ENCODE measurements around the gene ORC6. TPM values are rescaled to one million over a fixed set of nuclear protein-coding genes. Genes with fewer than 3 reads are reported as not detected.
A peak's percentile ranks its signal among the peaks of the same experiment; 100 is the strongest.

Gene ORC6
- total and polyA plus RNA-seq, 9 of the 15 experiments (the other 6 are each of a cell fraction or from before 2014, with no cell fraction given) = 18.7 to 71.4 (median 47.0) TPM

DNA sequence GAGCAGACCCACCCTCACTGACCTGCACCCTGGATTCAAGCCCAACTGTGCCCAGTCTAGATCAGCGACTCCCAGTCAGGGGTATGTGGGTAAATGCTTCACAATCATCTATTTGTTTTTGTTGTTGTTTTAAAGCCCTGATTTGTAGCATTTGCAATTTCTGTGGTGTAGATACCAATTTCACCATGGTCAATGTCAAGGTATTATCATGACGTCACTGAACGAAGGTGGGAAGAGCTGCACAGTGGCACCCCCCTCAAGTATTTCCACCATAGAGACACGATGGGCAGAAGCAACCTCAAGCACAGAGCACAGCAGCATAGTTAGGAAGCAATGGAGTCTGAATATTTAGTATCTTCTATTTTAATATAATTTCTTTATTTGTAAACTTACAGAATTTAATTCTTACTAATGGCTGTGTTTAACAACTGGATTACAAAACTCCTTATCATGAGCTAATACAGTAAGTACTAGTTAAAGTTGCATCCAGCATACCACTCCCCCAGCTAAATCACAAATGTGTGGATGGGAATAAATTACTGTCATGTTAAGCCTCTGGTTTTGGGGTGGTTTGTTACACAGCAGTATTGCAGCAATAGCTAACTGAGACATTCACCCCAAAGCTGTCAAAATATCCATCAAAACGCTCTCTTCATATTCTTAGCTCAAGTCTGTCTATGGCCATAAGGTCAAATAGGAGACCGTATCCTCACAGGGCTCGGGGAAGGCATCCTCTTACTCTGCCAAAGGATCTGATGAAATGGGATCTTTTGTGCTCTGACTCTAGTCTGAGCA is 25.5 kb downstream of the ORC6 start:
- FAIRE-seq = no peak
- intact Hi-C loops (cut with micrococcal nuclease) = no loop called here
- Histone ChIP-seq H4K20me1 (replicated peaks; ENCODE audit: control insufficient read depth, insufficient read depth, low read length) (0 out of 2 replicates have a peak, but pooled peaks cover 3% of the 10 kb centered on the region), H2AFZ (ENCODE audit: low read depth, low read length) (no peak overlapping the region), H3K9ac (ENCODE audit: insufficient read depth in 1 of 2, low read depth in 2 of 2, low read length in 2 of 2) (no peak overlapping the region), H3K36me3 (ENCODE audit: control insufficient read depth, insufficient read depth, low read length) (no peaks in the 10 kb centered on the region), H3K79me2 (ENCODE audit: control insufficient read depth, insufficient read depth, low read length) (no peaks in the 10 kb centered on the region), H3K27ac (ENCODE audit: extremely low read depth, low read depth, low read length) (no peak overlapping the region), H3K4me1 (replicated peaks in 1 of 2; ENCODE audit: control insufficient read depth in 2 of 2, insufficient read depth in 2 of 2, low read length in 2 of 2) (no peaks in the 10 kb centered on the region), H3K9me3 (replicated peaks; ENCODE audit: control insufficient read depth, insufficient read depth, low read depth, low read length) (no peaks in the 10 kb centered on the region), H3K4me2 (ENCODE audit: insufficient read depth, low read length) (no peak overlapping the region), H3K9me1 (ENCODE audit: control insufficient read depth, insufficient read depth, low read length) (no peaks in the 10 kb centered on the region), H3K4me3 (no peak overlapping the region), H3K27me3 (ENCODE audit: control insufficient read depth in 2 of 2, insufficient read depth in 2 of 2, low read length in 2 of 2) (no peaks in the 10 kb centered on the region)
- WGBS (ENCODE audit: insufficient coverage, low coverage, missing lambda C conversion rate) = 50% methylated on average over 7 of the region's 7 CpGs
- ChIA-PET CTCF (ENCODE audit: low intra/inter-chr PET ratio) (no interaction called here), POLR2A (interaction anchor here (0.8 kb wide), 1 partner anchor 10 kb away, joined by 3 read pairs; no protein-coding TSS in a partner anchor)
- BruUV-seq (replicated peaks) = no TSS peak
- DNase-seq (ENCODE audit: extremely low read depth in 1 of 4, low spot score in 3 of 4) = no peak
- TF ChIP-seq RBM25 (IDR thresholded peaks at IDR 0.05; ENCODE audit: low read depth, low read length, severe bottlenecking) = peak; percentile 70
- no peak for TF ChIP-seq BRCA1 (IDR thresholded peaks at IDR 0.05)
- no peak for TF ChIP-seq BRCA1 (CRISPR knock-in tag; IDR thresholded peaks at IDR 0.05)
- peak in 1 of 2 experiments; percentile 24; a peak in 1 of 4 replicates for TF ChIP-seq KDM1A (IDR thresholded peaks at IDR 0.05)
- TF ChIP-seq CBX3 (IDR thresholded peaks at IDR 0.05; ENCODE audit: borderline replicate concordance in 1 of 2, low read length in 2 of 2) = peak in 1 of 2 experiments; percentile 55; a peak in 1 of 3 replicates
- peak; percentile 68; the same call in 1 of the 2 replicates for TF ChIP-seq BCOR (IDR thresholded peaks at IDR 0.05)
- ATAC-seq = no peak
- in situ Hi-C loops (cut with MboI) = no loop called here
